Islet precursor cell (in vitro differentiated cells): ENCODE measurements around the gene RASD2.

Experiments used
- DNase-seq: peaks from one replicate; pipeline ENCODE4 v3.0.0-alpha.2; 2018

Gene RASD2

GRCh38 chr22:35561796-35562526 lies 21.3 kb downstream of the RASD2 start:
- peak; percentile 90 for DNase-seq

- DNase-seq = no peak
Measured at GRCh38 chr22:35563211-35563610, 22.6 kb downstream of the RASD2 start.

- no peak for DNase-seq
Measured at GRCh38 chr22:35564975-35565867, 24.6 kb downstream of the RASD2 start.

GRCh38 chr22:35567351-35568141 lies 26.9 kb downstream of the RASD2 start:
- DNase-seq = no peak

- no peak for DNase-seq
Measured at GRCh38 chr22:35568751-35569739, 28.4 kb downstream of the RASD2 start.

GRCh38 chr22:35569916-35570315 lies 29.3 kb downstream of the RASD2 start:
- DNase-seq = no peak

GRCh38 chr22:35570686-35571194 lies 30.1 kb downstream of the RASD2 start:
- DNase-seq = no peak

GRCh38 chr22:35572556-35572955 lies 31.9 kb downstream of the RASD2 start:
- DNase-seq = no peak

GRCh38 chr22:35575116-35575748 lies 34.6 kb downstream of the RASD2 start:
- DNase-seq = no peak

- DNase-seq = no peak
Measured at GRCh38 chr22:35576671-35577070, 36.0 kb downstream of the RASD2 start.

- no peak for DNase-seq
Measured at GRCh38 chr22:35577799-35578659, 37.4 kb downstream of the RASD2 start.

- no peak for DNase-seq
Measured at GRCh38 chr22:35578836-35579575, 38.4 kb downstream of the RASD2 start.

- no peak for DNase-seq
Measured at GRCh38 chr22:35580351-35581022, 39.9 kb downstream of the RASD2 start.

GRCh38 chr22:35581023-35581413 lies 40.4 kb downstream of the RASD2 start:
- DNase-seq = no peak

- no peak for DNase-seq
Measured at GRCh38 chr22:35582218-35582860, 41.7 kb downstream of the RASD2 start.

- peak; percentile 83 for DNase-seq
Measured at GRCh38 chr22:35582861-35583670, 42.4 kb downstream of the RASD2 start.

- DNase-seq = peak; percentile 53
Measured at GRCh38 chr22:35586771-35587170, 46.1 kb downstream of the RASD2 start.
